Stimulated activated naive CD4-positive, alpha-beta T cell treated with Interleukin-2 at 50 U/mL for 16 hours (primary cell): ENCODE results near the gene CUTA.

ENCODE experiments used
- DNase-seq: peaks from one replicate; lab custom pipeline; 2025; lab: John Stamatoyannopoulos, UW

Gene CUTA

GRCh38 chr6:33439956-33440648 is 22.2 kb upstream of the CUTA start:
- DNase-seq, result no peak

- no peak for DNase-seq
Observed at GRCh38 chr6:33438978-33439594, 21.2 kb upstream of the CUTA start.

- no peak for DNase-seq
Observed at GRCh38 chr6:33437666-33438065, 19.8 kb upstream of the CUTA start.

GRCh38 chr6:33434961-33435360 is 17.1 kb upstream of the CUTA start:
- DNase-seq, result no peak

- no peak for DNase-seq
Observed at GRCh38 chr6:33433544-33434191, 15.8 kb upstream of the CUTA start.

- no peak for DNase-seq
Observed at GRCh38 chr6:33433001-33433543, 15.2 kb upstream of the CUTA start.

- no peak for DNase-seq
Observed at GRCh38 chr6:33432546-33432945, 14.6 kb upstream of the CUTA start.

GRCh38 chr6:33431880-33432541 is 14.1 kb upstream of the CUTA start:
- no peak for DNase-seq

- DNase-seq, result peak; percentile 66
Observed at GRCh38 chr6:33430991-33431879, 13.3 kb upstream of the CUTA start.

GRCh38 chr6:33430334-33430733 is 12.4 kb upstream of the CUTA start:
- no peak for DNase-seq

- DNase-seq, result no peak
Observed at GRCh38 chr6:33429750-33430052, 11.8 kb upstream of the CUTA start.

- no peak for DNase-seq
Observed at GRCh38 chr6:33428966-33429749, 11.3 kb upstream of the CUTA start.

GRCh38 chr6:33428224-33428965 is 10.5 kb upstream of the CUTA start:
- peak; percentile 27 for DNase-seq

GRCh38 chr6:33427585-33428223 is 9.8 kb upstream of the CUTA start:
- DNase-seq, result peak; percentile 45

- DNase-seq, result peak; percentile 27
Observed at GRCh38 chr6:33426590-33427511, 8.9 kb upstream of the CUTA start.

GRCh38 chr6:33425668-33426577 is 8.0 kb upstream of the CUTA start:
- peak; percentile 79 for DNase-seq

- no peak for DNase-seq
Observed at GRCh38 chr6:33424855-33425667, 7.2 kb upstream of the CUTA start.
